ENCODE data around the gene INCENP. TPM values are rescaled to one million over a fixed set of nuclear protein-coding genes. Genes with fewer than 3 reads are reported as not detected.

Gene INCENP
- total RNA-seq, 4 donors from 2014 or later, result 17.5 to 30.7 (median 26.4) TPM

- H3K4me3 ChIP-seq (ENCODE audit: low read depth, poor library complexity, severe bottlenecking), result no peak overlapping the region
- WGBS, 2 donors, result 65 to 81% methylated on average over 3 of the region's 3 CpGs
- TF ChIP-seq CTCF (IDR thresholded peaks at IDR 0.05) (no peak), POLR2A (IDR thresholded peaks at IDR 0.05) (no peak)
- DNase-seq (ENCODE audit: low spot score in 2 of 2), result no peak
- intact Hi-C loops (cut with DNase I; ENCODE audit: low total_unique reads), result no loop called here
Measured at GRCh38 chr11:62153617-62154016, 29.8 kb downstream of the INCENP start.

GRCh38 chr11:62157603-62158002 lies 33.8 kb downstream of the INCENP start:
- WGBS, 2 donors, result 47 to 60% methylated on average over 5 to 6 of the region's 6 CpGs
- TF ChIP-seq CTCF (IDR thresholded peaks at IDR 0.05) (no peak), POLR2A (IDR thresholded peaks at IDR 0.05) (no peak)
- intact Hi-C loops (cut with DNase I; ENCODE audit: low total_unique reads), result no loop called here
- DNase-seq (ENCODE audit: low spot score in 2 of 2), result no peak
- H3K4me3 ChIP-seq (ENCODE audit: low read depth, poor library complexity, severe bottlenecking), result no peak overlapping the region

- intact Hi-C loops (cut with DNase I; ENCODE audit: low total_unique reads), result no loop called here
- no peak for DNase-seq (ENCODE audit: low spot score in 2 of 2)
- 88 to 89% methylated on average over 9 to 10 of the region's 10 CpGs for WGBS, 2 donors
- no peak overlapping the region for H3K4me3 ChIP-seq (ENCODE audit: low read depth, poor library complexity, severe bottlenecking)
- no peak for TF ChIP-seq CTCF (IDR thresholded peaks at IDR 0.05)
Measured at GRCh38 chr11:62166371-62166770, 42.6 kb downstream of the INCENP start.

- intact Hi-C loops (cut with DNase I; ENCODE audit: low total_unique reads), result no loop called here
- no peak for DNase-seq (ENCODE audit: low spot score in 2 of 2)
- H3K4me3 ChIP-seq (ENCODE audit: low read depth, poor library complexity, severe bottlenecking), result no peak overlapping the region
- TF ChIP-seq CTCF (IDR thresholded peaks at IDR 0.05), result no peak
- TF ChIP-seq POLR2A (IDR thresholded peaks at IDR 0.05), result no peak
- WGBS, 2 donors, result 60 to 69% methylated on average over 10 of the region's 10 CpGs
Measured at GRCh38 chr11:62169448-62169847, 45.6 kb downstream of the INCENP start.

- no peak for DNase-seq (ENCODE audit: low spot score in 2 of 2)
- intact Hi-C loops (cut with DNase I; ENCODE audit: low total_unique reads), result loop anchor here (10.0 kb wide), 1 partner anchor 155 kb away; no protein-coding TSS in a partner anchor
- no peak overlapping the region for H3K4me3 ChIP-seq (ENCODE audit: low read depth, poor library complexity, severe bottlenecking)
- 76 to 79% methylated on average over 1 of the region's 1 CpG for WGBS, 2 donors
- TF ChIP-seq POLR2A (IDR thresholded peaks at IDR 0.05) (no peak), CTCF (IDR thresholded peaks at IDR 0.05) (no peak)
Measured at GRCh38 chr11:62169935-62170334, 46.1 kb downstream of the INCENP start.

- 6 to 7% methylated on average over 14 of the region's 14 CpGs for WGBS, 2 donors
- intact Hi-C loops (cut with DNase I; ENCODE audit: low total_unique reads), result loop anchor here (10.0 kb wide), 1 partner anchor 154 kb away; no protein-coding TSS in a partner anchor
- no peak overlapping the region for H3K4me3 ChIP-seq (ENCODE audit: low read depth, poor library complexity, severe bottlenecking)
Measured at GRCh38 chr11:62171261-62171723, 47.5 kb downstream of the INCENP start.

More at GRCh38 chr11:62171261-62171723, 47.5 kb downstream of the INCENP start:
- peak; percentile 89 to 95 for DNase-seq (ENCODE audit: low spot score in 2 of 2)
- TF ChIP-seq CTCF (IDR thresholded peaks at IDR 0.05) (no peak), POLR2A (IDR thresholded peaks at IDR 0.05) (no peak)

Data from lower leg skin (tissue), 4 donors.